Mesendoderm (in vitro differentiated cells): Measurements from ENCODE around the gene TBC1D4.

ENCODE experiments used
- DNase-seq: peaks from one replicate; pipeline ENCODE4 v3.0.0; 2013
- H2AK5ac ChIP-seq: 2 replicates; pipeline ENCODE4 v1.6.1; 2013; ENCODE audit warnings: low read length, inconsistent platforms
- H2BK120ac ChIP-seq: 2 replicates; pipeline ENCODE4 v1.6.1; 2013; ENCODE audit warnings: low read depth, mild to moderate bottlenecking, low read length, moderate library complexity, mixed read lengths
- H2BK15ac ChIP-seq: replicated peaks from 2 replicates; pipeline ENCODE4 v1.6.1; 2013; ENCODE audit warnings: low read depth, mild to moderate bottlenecking, moderate library complexity
- H2BK5ac ChIP-seq: 2 replicates; pipeline ENCODE4 v1.6.1; 2013; ENCODE audit warnings: low read length, inconsistent platforms
- H3K18ac ChIP-seq: 2 replicates; pipeline ENCODE4 v1.6.1; 2013; ENCODE audit warnings: mild to moderate bottlenecking, low read length, mixed read lengths
- H3K23ac ChIP-seq: one replicate; pipeline ENCODE4 v1.6.1; 2013; ENCODE audit warnings: low read length
- H3K27ac ChIP-seq: 2 replicates; pipeline ENCODE4 v1.5.1; 2013; ENCODE audit warnings: low read depth, mild to moderate bottlenecking, inconsistent platforms, low read length, moderate library complexity
- H3K27me3 ChIP-seq: 2 replicates; pipeline ENCODE4 v1.6.1; 2013; ENCODE audit warnings: low read length, control low read depth, mild to moderate bottlenecking, inconsistent platforms; ENCODE audit not compliant: insufficient read depth, poor library complexity
- H3K36me3 ChIP-seq: 2 replicates; pipeline ENCODE4 v1.6.1; 2013; ENCODE audit warnings: low read length, inconsistent platforms; ENCODE audit not compliant: control insufficient read depth, insufficient read depth
- H3K4ac ChIP-seq: one replicate; pipeline ENCODE4 v1.6.1; 2013; ENCODE audit warnings: low read depth, mild to moderate bottlenecking, low read length, moderate library complexity
- H3K4me1 ChIP-seq: 2 replicates; pipeline ENCODE4 v1.6.1; 2013; ENCODE audit warnings: low read depth, low read length, inconsistent platforms; ENCODE audit not compliant: control insufficient read depth
- H3K4me2 ChIP-seq: 2 replicates; pipeline ENCODE4 v1.6.1; 2013; ENCODE audit warnings: low read length
- H3K4me3 ChIP-seq: 2 replicates; pipeline ENCODE4 v1.5.1; 2013; ENCODE audit warnings: mild to moderate bottlenecking, low read length
- H3K56ac ChIP-seq: one replicate; pipeline ENCODE4 v1.6.1; 2013; ENCODE audit warnings: low read length
- H3K79me1 ChIP-seq: 2 replicates; pipeline ENCODE4 v1.6.1; 2013; ENCODE audit warnings: low read length, inconsistent platforms
- H3K79me2 ChIP-seq: 2 replicates; pipeline ENCODE4 v1.6.1; 2013; ENCODE audit warnings: mild to moderate bottlenecking, low read length; ENCODE audit not compliant: control insufficient read depth, insufficient read depth
- H3K9ac ChIP-seq: 2 replicates; pipeline ENCODE4 v1.6.1; 2013; ENCODE audit warnings: low read length, inconsistent platforms
- H4K5ac ChIP-seq: one replicate; pipeline ENCODE4 v1.6.1; 2013; ENCODE audit warnings: low read length
- H4K8ac ChIP-seq: one replicate; pipeline ENCODE4 v1.6.1; 2013; ENCODE audit warnings: low read depth, mild to moderate bottlenecking, control low read depth, low read length, moderate library complexity
- WGBS: extraction: QIAGEN DNeasy Blood & Tissue Kit; methylation state at CpG from one replicate; pipeline ENCODE4 v1.1.7; 2013; ENCODE audit warnings: low lambda C conversion rate, missing lambda C conversion rate; ENCODE audit not compliant: insufficient coverage; ENCODE audit errors: extremely low coverage; 5-methylcytosine and 5-hydroxymethylcytosine counted together

The TBC1D4 gene

DNA sequence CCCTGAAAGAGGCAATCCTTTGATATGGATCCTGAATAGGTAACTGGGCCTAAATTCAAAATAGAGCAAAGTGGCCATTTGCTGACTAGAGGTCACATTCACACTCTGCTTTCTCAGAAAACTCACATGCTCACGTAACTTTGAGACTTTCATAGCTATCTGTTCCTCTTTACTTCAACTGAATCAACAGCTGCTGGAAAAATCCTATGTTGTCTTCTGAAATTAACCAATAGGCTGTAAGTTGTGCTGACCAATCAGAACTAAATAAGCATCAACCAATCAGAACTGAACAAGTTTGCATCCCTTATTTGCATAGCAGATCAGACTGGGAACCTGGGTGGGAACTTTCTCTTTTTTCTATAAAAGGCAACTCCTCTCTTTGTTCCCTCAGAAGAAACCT, 24.0 kb upstream of the TBC1D4 start:
- Histone ChIP-seq H3K18ac (no peak overlapping the region), H3K79me1 (no peaks in the 10 kb centered on the region), H3K23ac (no peak overlapping the region), H4K5ac (no peak overlapping the region), H2BK5ac (no peak overlapping the region), H3K4me3 (no peak overlapping the region), H2BK120ac (no peak overlapping the region), H3K36me3 (no peaks in the 10 kb centered on the region), H3K9ac (no peak overlapping the region), H3K4ac (no peak overlapping the region), H3K27ac (no peak overlapping the region), H2AK5ac (no peak overlapping the region), H3K27me3 (no peaks in the 10 kb centered on the region), H3K79me2 (no peaks in the 10 kb centered on the region), H3K4me1 (no peaks in the 10 kb centered on the region), H3K4me2 (no peak overlapping the region), H4K8ac (no peak overlapping the region), H2BK15ac (no peak overlapping the region), H3K56ac (no peak overlapping the region)
- no peak for DNase-seq
- no CpG with 5 or more reads among the region's 1 CpG for WGBS

DNA sequence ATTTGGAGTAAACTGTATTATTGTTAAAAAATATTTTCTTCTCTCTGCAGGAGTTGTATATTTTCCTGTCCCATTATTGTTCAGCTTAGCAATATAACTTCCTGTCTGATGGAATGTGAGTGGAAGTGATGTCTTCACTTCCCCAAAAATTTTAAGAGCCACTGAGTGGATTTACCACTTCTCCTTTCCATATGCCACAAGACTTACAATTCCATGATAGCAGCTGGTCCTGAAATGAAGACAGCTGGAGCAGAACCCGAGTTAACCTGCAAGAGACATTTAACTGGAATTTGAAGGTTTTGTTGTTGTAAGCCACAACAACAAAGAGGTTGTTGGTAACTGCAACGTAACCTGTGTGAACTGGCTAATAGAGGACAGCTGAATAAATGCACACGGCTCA, 23.4 kb upstream of the TBC1D4 start:
- Histone ChIP-seq H4K5ac (no peak overlapping the region), H3K27ac (no peak overlapping the region), H3K4me3 (no peak overlapping the region), H3K4ac (no peak overlapping the region), H2BK120ac (no peak overlapping the region), H3K79me1 (no peaks in the 10 kb centered on the region), H3K9ac (no peak overlapping the region), H4K8ac (no peak overlapping the region), H2AK5ac (no peak overlapping the region), H3K4me1 (no peaks in the 10 kb centered on the region), H3K36me3 (no peaks in the 10 kb centered on the region), H3K23ac (no peak overlapping the region), H3K4me2 (no peak overlapping the region), H2BK5ac (no peak overlapping the region), H3K18ac (no peak overlapping the region), H3K56ac (no peak overlapping the region), H3K27me3 (no peaks in the 10 kb centered on the region), H2BK15ac (no peak overlapping the region), H3K79me2 (no peaks in the 10 kb centered on the region)
- no CpG with 5 or more reads among the region's 3 CpGs for WGBS
- DNase-seq, result no peak

DNA sequence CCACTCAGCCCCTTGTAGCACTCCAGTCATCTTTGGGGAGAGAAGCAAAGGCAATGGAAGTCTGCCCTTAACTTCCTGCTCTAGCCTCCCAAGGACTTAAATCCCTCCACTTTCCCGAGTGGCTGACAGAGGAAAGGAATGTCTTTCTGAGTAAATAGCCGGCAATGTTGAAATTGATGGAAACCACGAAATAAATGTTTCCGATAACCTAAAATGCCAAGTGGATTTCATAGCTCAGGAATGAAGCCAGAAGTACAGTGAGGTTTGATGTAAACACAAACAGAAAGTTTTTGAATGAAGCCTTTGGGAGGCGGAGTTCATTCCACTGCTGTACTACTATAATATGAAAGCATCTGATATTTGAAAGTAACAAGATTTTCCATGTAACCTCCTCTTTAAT, 14.0 kb upstream of the TBC1D4 start:
- WGBS, result no CpG with 5 or more reads among the region's 5 CpGs
- Histone ChIP-seq H4K8ac (no peak overlapping the region), H2AK5ac (no peak overlapping the region), H3K56ac (no peak overlapping the region), H3K18ac (no peak overlapping the region), H3K79me1 (no peaks in the 10 kb centered on the region), H4K5ac (no peak overlapping the region), H2BK120ac (no peak overlapping the region), H3K27me3 (no peaks in the 10 kb centered on the region), H3K4me1 (no peaks in the 10 kb centered on the region), H3K4me2 (no peak overlapping the region), H3K27ac (no peak overlapping the region), H3K36me3 (no peaks in the 10 kb centered on the region), H3K4me3 (no peak overlapping the region), H3K79me2 (no peaks in the 10 kb centered on the region), H3K23ac (no peak overlapping the region), H2BK15ac (no peak overlapping the region), H3K9ac (no peak overlapping the region), H3K4ac (no peak overlapping the region), H2BK5ac (no peak overlapping the region)
- DNase-seq, result no peak

DNA sequence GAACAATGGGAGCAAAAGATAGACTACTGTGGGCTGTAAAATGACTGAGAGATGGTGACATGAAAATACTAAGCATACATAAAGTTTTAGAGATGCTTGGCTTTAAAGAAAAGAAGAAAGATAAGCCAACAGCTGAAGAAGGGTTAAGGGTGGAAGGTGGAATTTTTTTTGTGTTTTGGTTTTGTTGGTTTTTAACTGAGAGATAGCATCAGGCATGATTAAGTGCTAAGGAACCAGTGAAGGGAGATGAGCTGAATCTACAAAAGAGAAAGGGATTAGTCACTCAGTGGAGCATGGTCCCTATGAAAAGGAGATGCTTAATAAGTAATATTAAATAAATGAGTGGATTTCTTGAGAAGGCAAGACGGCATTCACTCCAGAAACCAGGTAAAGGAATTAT, 12.5 kb upstream of the TBC1D4 start:
- H2AK5ac ChIP-seq, result no peak overlapping the region
- no peak overlapping the region for H3K27ac ChIP-seq
- no peaks in the 10 kb centered on the region for H3K27me3 ChIP-seq
- H3K4ac ChIP-seq, result no peak overlapping the region
- no peak overlapping the region for H3K18ac ChIP-seq
- H2BK15ac ChIP-seq, result no peak overlapping the region
- H3K4me2 ChIP-seq, result no peak overlapping the region
- H3K56ac ChIP-seq, result no peak overlapping the region
- H2BK5ac ChIP-seq, result no peak overlapping the region
- H3K79me2 ChIP-seq, result no peaks in the 10 kb centered on the region
- no peak for DNase-seq
- H4K5ac ChIP-seq, result no peak overlapping the region
- no peaks in the 10 kb centered on the region for H3K79me1 ChIP-seq
- H3K36me3 ChIP-seq, result no peaks in the 10 kb centered on the region
- WGBS, result no CpG with 5 or more reads among the region's 1 CpG
- no peaks in the 10 kb centered on the region for H3K4me1 ChIP-seq
- H2BK120ac ChIP-seq, result no peak overlapping the region
- H3K9ac ChIP-seq, result no peak overlapping the region
- no peak overlapping the region for H3K4me3 ChIP-seq
- no peak overlapping the region for H4K8ac ChIP-seq
- no peak overlapping the region for H3K23ac ChIP-seq

DNA sequence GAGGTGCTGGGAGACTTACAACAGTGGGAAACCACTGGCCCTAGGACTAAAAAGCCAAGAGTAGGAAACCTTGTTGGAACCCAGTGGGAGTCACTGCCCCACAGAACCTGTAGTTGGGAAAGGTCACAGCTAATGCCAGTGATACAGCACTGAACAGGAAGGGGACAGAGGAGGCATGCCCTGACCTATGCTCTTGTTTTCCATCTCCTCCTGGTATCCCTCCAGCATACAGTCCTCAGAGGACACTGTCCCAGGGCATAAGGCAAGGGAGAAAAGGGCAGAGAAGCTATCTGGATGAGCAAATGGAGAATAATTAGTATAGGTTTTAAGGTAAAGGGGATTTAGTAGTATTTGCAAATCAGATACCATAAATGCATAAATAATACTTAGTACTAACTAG, 11.2 kb upstream of the TBC1D4 start:
- no peak overlapping the region for H3K4me2 ChIP-seq
- no peaks in the 10 kb centered on the region for H3K79me2 ChIP-seq
- H3K4me3 ChIP-seq, result no peak overlapping the region
- H3K23ac ChIP-seq, result no peak overlapping the region
- DNase-seq, result no peak
- no peak overlapping the region for H3K4ac ChIP-seq
- no peaks in the 10 kb centered on the region for H3K27me3 ChIP-seq
- H3K36me3 ChIP-seq, result no peaks in the 10 kb centered on the region
- no peak overlapping the region for H4K8ac ChIP-seq
- no peak overlapping the region for H3K56ac ChIP-seq
- H3K79me1 ChIP-seq, result no peaks in the 10 kb centered on the region
- no peak overlapping the region for H3K18ac ChIP-seq
- H3K4me1 ChIP-seq, result no peaks in the 10 kb centered on the region
- no peak overlapping the region for H3K27ac ChIP-seq
- H3K9ac ChIP-seq, result no peak overlapping the region
- H2BK120ac ChIP-seq, result no peak overlapping the region
- no peak overlapping the region for H2AK5ac ChIP-seq
- no peak overlapping the region for H2BK15ac ChIP-seq
- H2BK5ac ChIP-seq, result no peak overlapping the region
- H4K5ac ChIP-seq, result no peak overlapping the region

DNA sequence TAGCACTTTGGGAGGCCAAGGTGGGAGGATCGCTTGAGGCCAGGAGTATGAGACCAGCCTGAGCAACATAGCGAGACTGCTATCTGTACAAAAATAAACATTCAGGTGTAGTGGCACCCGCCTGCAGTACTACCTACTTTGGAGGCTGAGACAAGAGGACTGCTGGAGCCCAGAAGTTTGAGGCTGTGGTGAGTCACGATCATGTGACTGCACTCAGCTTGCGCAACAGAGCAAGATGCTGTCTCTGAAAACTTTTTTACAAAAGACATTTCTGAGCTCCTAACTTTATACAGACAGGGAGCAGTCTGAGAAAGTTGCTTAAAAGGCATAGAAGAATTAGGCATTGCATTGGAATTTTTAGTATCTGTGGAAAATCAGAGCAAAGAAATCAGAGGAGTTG, 10.4 kb upstream of the TBC1D4 start:
- no peak for DNase-seq
- Histone ChIP-seq H2BK5ac (no peak overlapping the region), H4K8ac (no peak overlapping the region), H3K4ac (no peak overlapping the region), H3K18ac (no peak overlapping the region), H3K9ac (no peak overlapping the region), H3K27ac (no peak overlapping the region), H2BK15ac (no peak overlapping the region), H2AK5ac (no peak overlapping the region), H3K79me2 (no peaks in the 10 kb centered on the region), H3K56ac (no peak overlapping the region), H3K4me2 (no peak overlapping the region), H3K23ac (no peak overlapping the region), H3K4me3 (no peak overlapping the region), H3K27me3 (no peaks in the 10 kb centered on the region), H3K79me1 (no peaks in the 10 kb centered on the region), H3K36me3 (no peaks in the 10 kb centered on the region), H3K4me1 (no peaks in the 10 kb centered on the region), H2BK120ac (no peak overlapping the region), H4K5ac (no peak overlapping the region)
- no CpG with 5 or more reads among the region's 5 CpGs for WGBS
